Muscle of back (tissue), 11 donors: ENCODE measurements around the gene HSF2BP. TPM values are rescaled to one million over a fixed set of nuclear protein-coding genes. Genes with fewer than 3 reads are reported as not detected.
"Not testable (repeated sequence)": the region's sequence is repeated elsewhere in the genome, so short reads cannot be mapped to it uniquely, and the experiment has no call there.

ENCODE experiments used
- DNase-seq, 3 donors: peaks; one replicate each; pipeline versions ENCODE4 v3.0.0 to v3.0.0-alpha.2; 2013
- polyA plus RNA-seq, 10 donors: library from polyadenylated mRNA; unstranded; fragments of 120-200 nt; gene quantifications; one replicate each; pipeline ENCODE4 v1.2.1, GENCODE V29; 2013; ENCODE audit not compliant: insufficient read length in 10 of 10

The HSF2BP gene
- polyA plus RNA-seq, 10 donors: 0.25 to 1.2 (median 0.84) TPM

- DNase-seq: peak in 1 of 3 donors; percentile 15
Observed at GRCh38 chr21:43687566-43688399, 28.5 kb upstream of the HSF2BP start.

GRCh38 chr21:43686811-43687565 is 27.7 kb upstream of the HSF2BP start:
- DNase-seq: no peak

- DNase-seq: no peak
Observed at GRCh38 chr21:43684424-43684823, 25.1 kb upstream of the HSF2BP start.

GRCh38 chr21:43681650-43682049 is 22.4 kb upstream of the HSF2BP start:
- DNase-seq: no peak

- DNase-seq: not testable (repeated sequence)
Observed at GRCh38 chr21:43680421-43680820, 21.1 kb upstream of the HSF2BP start.

GRCh38 chr21:43679951-43680350 is 20.7 kb upstream of the HSF2BP start:
- DNase-seq: no peak

GRCh38 chr21:43676391-43676790 is 17.1 kb upstream of the HSF2BP start:
- no peak for DNase-seq

GRCh38 chr21:43675871-43676270 is 16.6 kb upstream of the HSF2BP start:
- no peak for DNase-seq

- DNase-seq: no peak
Observed at GRCh38 chr21:43669828-43670605, 10.7 kb upstream of the HSF2BP start.

- DNase-seq: no peak
Observed at GRCh38 chr21:43667191-43667904, 8.1 kb upstream of the HSF2BP start.

- no peak for DNase-seq
Observed at GRCh38 chr21:43665879-43666278, 6.6 kb upstream of the HSF2BP start.

GRCh38 chr21:43664358-43664757 is 5.1 kb upstream of the HSF2BP start:
- DNase-seq: no peak

- DNase-seq: no peak
Observed at GRCh38 chr21:43663033-43663432, 3.7 kb upstream of the HSF2BP start.

- no peak for DNase-seq
Observed at GRCh38 chr21:43662286-43662685, 3.0 kb upstream of the HSF2BP start.

GRCh38 chr21:43658769-43659135 is 536 bp downstream of the HSF2BP start:
- no peak for DNase-seq

- no peak for DNase-seq
Observed at GRCh38 chr21:43658088-43658741, 1.1 kb downstream of the HSF2BP start.

- DNase-seq: peak in 1 of 3 donors; percentile 15
Observed at GRCh38 chr21:43657355-43658087, 1.8 kb downstream of the HSF2BP start.

GRCh38 chr21:43654806-43655489 is 4.3 kb downstream of the HSF2BP start:
- no peak for DNase-seq

GRCh38 chr21:43653626-43654025 is 5.7 kb downstream of the HSF2BP start:
- no peak for DNase-seq

GRCh38 chr21:43652616-43653015 is 6.7 kb downstream of the HSF2BP start:
- no peak for DNase-seq
